SK-N-SH treated with all-trans-retinoic acid at 6 μM for 48 hours (cell line): ENCODE measurements around the gene RALB.
A peak's percentile ranks its signal among the peaks of the same experiment; 100 is the strongest.

Experiments used
- ATAC-seq: fragments of 200-7000 bp; cut with Tn5 transposase; 3 replicates; pipeline ENCODE4 v1.9.1; 2020; ENCODE audit warnings: mild to moderate bottlenecking, moderate library complexity
- ARNTL ChIP-seq: fragments of 450-650 bp; formaldehyde crosslinking; IDR thresholded peaks from 2 replicates; pipeline ENCODE4 v1.5.0; 2020; ENCODE audit warnings: low read depth, mild to moderate bottlenecking, moderate library complexity, borderline replicate concordance
- BACH2 ChIP-seq: fragments of 250-450 bp; sonication (Bioruptor Pico); IDR thresholded peaks from 2 replicates; pipeline ENCODE4 v1.9.0; 2021; ENCODE audit warnings: mild to moderate bottlenecking, borderline replicate concordance
- CSDC2 ChIP-seq: fragments of 250-450 bp; sonication (Bioruptor Pico); IDR thresholded peaks from 2 replicates; pipeline ENCODE4 v1.5.0; 2020; ENCODE audit warnings: mild to moderate bottlenecking, moderate library complexity
- ESRRG ChIP-seq: fragments of 250-450 bp; sonication (Bioruptor Pico); IDR thresholded peaks from 2 replicates; pipeline ENCODE4 v1.6.1; 2021; ENCODE audit warnings: mild to moderate bottlenecking
- GLIS3 ChIP-seq: fragments of 250-450 bp; sonication (Bioruptor Pico); IDR thresholded peaks from 2 replicates; pipeline ENCODE4 v1.5.0; 2020; ENCODE audit warnings: mild to moderate bottlenecking, moderate library complexity
- ISL1 ChIP-seq: fragments of 250-450 bp; sonication (Bioruptor Pico); IDR thresholded peaks from 2 replicates; pipeline ENCODE4 v2.1.2; 2022; ENCODE audit warnings: mild to moderate bottlenecking, moderate library complexity
- OSR1 ChIP-seq: fragments of 250-450 bp; sonication (Bioruptor Pico); IDR thresholded peaks from 2 replicates; pipeline ENCODE4 v1.8.0; 2022; ENCODE audit warnings: moderate library complexity, mild to moderate bottlenecking, inconsistent platforms
- POU6F1 ChIP-seq: fragments of 250-450 bp; sonication (Bioruptor Pico); IDR thresholded peaks from 2 replicates; pipeline ENCODE4 v1.8.0; 2021; ENCODE audit warnings: low read depth, mild to moderate bottlenecking, moderate library complexity, borderline replicate concordance
- PPARA ChIP-seq: fragments of 250-450 bp; sonication (Bioruptor Pico); IDR thresholded peaks from 2 replicates; pipeline ENCODE4 v1.5.0; 2020; ENCODE audit warnings: mild to moderate bottlenecking, borderline replicate concordance
- RARB ChIP-seq: fragments of 250-450 bp; sonication (Bioruptor Pico); IDR thresholded peaks from 2 replicates; pipeline ENCODE4 v1.8.0; 2021; ENCODE audit warnings: mild to moderate bottlenecking, moderate library complexity
- SNAI2 ChIP-seq: fragments of 250-450 bp; sonication (Bioruptor Pico); IDR thresholded peaks from 2 replicates; pipeline ENCODE4 v1.5.0; 2020; ENCODE audit warnings: mild to moderate bottlenecking, moderate library complexity
- TCF4 ChIP-seq: fragments of 250-450 bp; sonication (Bioruptor Pico); IDR thresholded peaks from 2 replicates; pipeline ENCODE4 v1.8.0; 2021; ENCODE audit warnings: mild to moderate bottlenecking, moderate library complexity, borderline replicate concordance
- TOX ChIP-seq: fragments of 250-450 bp; sonication (Bioruptor Pico); IDR thresholded peaks from 2 replicates; pipeline ENCODE4 v1.8.0; 2021; ENCODE audit warnings: mild to moderate bottlenecking, moderate library complexity, borderline replicate concordance
- TSHZ2 ChIP-seq: fragments of 250-450 bp; sonication (Bioruptor Pico); IDR thresholded peaks from 2 replicates; pipeline ENCODE4 v1.5.0; 2020; ENCODE audit warnings: mild to moderate bottlenecking, moderate library complexity
- ZC3H10 ChIP-seq: fragments of 250-450 bp; sonication (Bioruptor Pico); IDR thresholded peaks from 2 replicates; pipeline ENCODE4 v1.5.1; 2021; ENCODE audit warnings: mild to moderate bottlenecking, moderate library complexity
- ZFP3 ChIP-seq: fragments of 250-450 bp; sonication (Bioruptor Pico); IDR thresholded peaks from 2 replicates; pipeline ENCODE4 v1.5.0; 2020; ENCODE audit warnings: mild to moderate bottlenecking, moderate library complexity
- ZFP30 ChIP-seq: fragments of 450-650 bp; formaldehyde crosslinking; IDR thresholded peaks from 2 replicates; pipeline ENCODE4 v1.5.0; 2022; ENCODE audit warnings: mild to moderate bottlenecking, moderate library complexity
- ZNF565 ChIP-seq: fragments of 450-650 bp; formaldehyde crosslinking; conservative IDR thresholded peaks from 2 replicates; pipeline ENCODE4 v1.5.0; 2020; ENCODE audit warnings: low read depth, mild to moderate bottlenecking, moderate library complexity
- ZNF70 ChIP-seq: fragments of 450-650 bp; formaldehyde crosslinking; IDR thresholded peaks from 2 replicates; pipeline ENCODE4 v1.5.0; 2020; ENCODE audit warnings: mild to moderate bottlenecking, moderate library complexity
- ZNF8 ChIP-seq: fragments of 450-650 bp; formaldehyde crosslinking; IDR thresholded peaks from 2 replicates; pipeline ENCODE4 v1.5.0; 2020; ENCODE audit warnings: mild to moderate bottlenecking, moderate library complexity
- TF ChIP-seq, protein P1 (sequence below): fragments of 250-450 bp; sonication (Bioruptor Pico); IDR thresholded peaks from 2 replicates; pipeline ENCODE4 v1.5.1; 2021; ENCODE audit warnings: mild to moderate bottlenecking, moderate library complexity
- TF ChIP-seq, protein P2 (sequence below): fragments of 250-450 bp; sonication (Bioruptor Pico); IDR thresholded peaks from 2 replicates; pipeline ENCODE4 v1.8.0; 2020; ENCODE audit warnings: mild to moderate bottlenecking, moderate library complexity, borderline replicate concordance

RALB gene

DNA sequence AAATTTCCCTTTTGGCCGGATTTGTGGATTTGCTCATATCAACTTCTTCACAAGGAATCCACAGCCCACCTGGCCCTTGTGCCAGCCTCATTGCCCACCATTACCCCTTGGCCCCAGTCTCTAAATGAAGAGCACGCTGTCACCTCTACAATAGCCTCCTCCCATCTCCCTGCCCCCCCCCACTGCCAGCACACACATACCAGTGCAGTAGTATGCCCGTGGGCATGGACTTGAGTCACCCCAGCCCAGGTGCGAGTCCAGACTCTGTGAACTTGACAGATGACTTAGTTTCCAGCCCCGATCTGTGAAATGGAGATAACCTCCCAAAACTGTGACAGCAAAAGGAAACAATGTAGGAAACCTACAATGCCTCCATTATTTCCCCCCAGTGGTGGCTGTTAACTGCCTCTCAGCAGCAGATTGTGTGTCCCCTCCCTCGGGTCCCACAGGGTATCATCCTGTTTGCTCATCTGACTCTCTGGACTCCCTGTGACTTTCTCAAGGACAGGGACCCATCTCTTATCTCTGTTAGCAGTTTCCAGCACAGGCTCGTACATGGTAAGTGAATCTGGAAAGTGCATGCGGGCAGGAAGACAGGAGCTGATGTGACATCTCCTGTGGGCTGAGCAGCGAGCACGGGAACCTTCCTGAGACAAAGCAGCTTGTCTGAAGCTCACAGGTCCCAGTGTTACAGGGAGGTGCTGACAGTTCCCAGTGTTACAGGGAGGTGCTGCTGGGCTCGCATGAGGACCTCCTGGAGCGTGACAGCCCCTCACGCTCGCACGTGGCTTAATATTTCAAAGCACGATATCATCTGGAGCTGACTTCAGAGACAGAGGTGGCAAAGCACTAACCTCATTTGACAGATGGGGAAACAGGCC, 25.3 kb upstream of the RALB start:
- no peak for ATAC-seq
- TF ChIP-seq CSDC2 (CRISPR knock-in tag) = no peak
- TF ChIP-seq OSR1 (CRISPR knock-in tag) = no peak
- no peak for TF ChIP-seq ZNF70 (CRISPR knock-in tag)
- TF ChIP-seq TOX (CRISPR knock-in tag) = no peak
- TF ChIP-seq PPARA = no peak
- TF ChIP-seq ARNTL (CRISPR knock-in tag) = no peak
- no peak for TF ChIP-seq BACH2 (CRISPR knock-in tag)
- no peak for TF ChIP-seq GLIS3 (CRISPR knock-in tag)
- TF ChIP-seq POU6F1 (CRISPR knock-in tag) = no peak
- TF ChIP-seq SNAI2 (CRISPR knock-in tag) = no peak
- no peak for TF ChIP-seq ZC3H10 (CRISPR knock-in tag)
- no peak for TF ChIP-seq TSHZ2 (CRISPR knock-in tag)
- no peak for TF ChIP-seq RARB (CRISPR knock-in tag)
- no peak for TF ChIP-seq ISL1 (CRISPR knock-in tag)
- TF ChIP-seq ESRRG = no peak
- no peak for TF ChIP-seq ZFP3 (CRISPR knock-in tag)
- TF ChIP-seq ZFP30 (CRISPR knock-in tag) = no peak
- no peak for TF ChIP-seq ZNF565 (CRISPR knock-in tag)
- TF ChIP-seq, protein P1, sequence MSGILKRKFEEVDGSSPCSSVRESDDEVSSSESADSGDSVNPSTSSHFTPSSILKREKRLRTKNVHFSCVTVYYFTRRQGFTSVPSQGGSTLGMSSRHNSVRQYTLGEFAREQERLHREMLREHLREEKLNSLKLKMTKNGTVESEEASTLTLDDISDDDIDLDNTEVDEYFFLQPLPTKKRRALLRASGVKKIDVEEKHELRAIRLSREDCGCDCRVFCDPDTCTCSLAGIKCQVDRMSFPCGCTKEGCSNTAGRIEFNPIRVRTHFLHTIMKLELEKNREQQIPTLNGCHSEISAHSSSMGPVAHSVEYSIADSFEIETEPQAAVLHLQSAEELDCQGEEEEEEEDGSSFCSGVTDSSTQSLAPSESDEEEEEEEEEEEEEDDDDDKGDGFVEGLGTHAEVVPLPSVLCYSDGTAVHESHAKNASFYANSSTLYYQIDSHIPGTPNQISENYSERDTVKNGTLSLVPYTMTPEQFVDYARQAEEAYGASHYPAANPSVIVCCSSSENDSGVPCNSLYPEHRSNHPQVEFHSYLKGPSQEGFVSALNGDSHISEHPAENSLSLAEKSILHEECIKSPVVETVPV (CRISPR knock-in tag) = no peak

DNA sequence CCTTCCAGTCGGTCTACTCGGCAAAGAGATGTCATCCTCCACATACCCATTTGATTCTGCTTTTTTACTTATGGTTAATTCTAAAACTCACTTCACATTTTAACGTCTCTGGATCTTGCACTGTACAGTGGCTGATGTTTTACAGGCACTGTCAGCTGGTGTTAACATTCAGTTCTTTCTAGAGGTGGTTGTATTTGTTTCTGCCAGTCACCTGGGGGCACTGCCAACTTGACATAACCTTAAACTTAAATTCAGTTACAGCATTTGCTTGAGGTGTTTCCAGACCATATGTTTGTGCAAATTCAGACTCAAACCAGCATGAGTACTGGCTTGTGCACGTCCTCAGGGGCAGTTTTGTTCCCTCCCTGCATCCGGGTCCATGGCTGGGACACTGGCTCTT, 24.1 kb upstream of the RALB start:
- ATAC-seq = peak; percentile 39
- TF ChIP-seq TOX (CRISPR knock-in tag) = no peak
- TF ChIP-seq ZFP30 (CRISPR knock-in tag) = no peak
- TF ChIP-seq RARB (CRISPR knock-in tag) = no peak
- no peak for TF ChIP-seq OSR1 (CRISPR knock-in tag)
- no peak for TF ChIP-seq ZNF8
- TF ChIP-seq ESRRG = no peak
- TF ChIP-seq, protein P2, sequence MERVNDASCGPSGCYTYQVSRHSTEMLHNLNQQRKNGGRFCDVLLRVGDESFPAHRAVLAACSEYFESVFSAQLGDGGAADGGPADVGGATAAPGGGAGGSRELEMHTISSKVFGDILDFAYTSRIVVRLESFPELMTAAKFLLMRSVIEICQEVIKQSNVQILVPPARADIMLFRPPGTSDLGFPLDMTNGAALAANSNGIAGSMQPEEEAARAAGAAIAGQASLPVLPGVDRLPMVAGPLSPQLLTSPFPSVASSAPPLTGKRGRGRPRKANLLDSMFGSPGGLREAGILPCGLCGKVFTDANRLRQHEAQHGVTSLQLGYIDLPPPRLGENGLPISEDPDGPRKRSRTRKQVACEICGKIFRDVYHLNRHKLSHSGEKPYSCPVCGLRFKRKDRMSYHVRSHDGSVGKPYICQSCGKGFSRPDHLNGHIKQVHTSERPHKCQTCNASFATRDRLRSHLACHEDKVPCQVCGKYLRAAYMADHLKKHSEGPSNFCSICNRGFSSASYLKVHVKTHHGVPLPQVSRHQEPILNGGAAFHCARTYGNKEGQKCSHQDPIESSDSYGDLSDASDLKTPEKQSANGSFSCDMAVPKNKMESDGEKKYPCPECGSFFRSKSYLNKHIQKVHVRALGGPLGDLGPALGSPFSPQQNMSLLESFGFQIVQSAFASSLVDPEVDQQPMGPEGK = no peak
- TF ChIP-seq ARNTL (CRISPR knock-in tag) = no peak
- TF ChIP-seq TSHZ2 (CRISPR knock-in tag) = no peak
- no peak for TF ChIP-seq POU6F1 (CRISPR knock-in tag)
- TF ChIP-seq CSDC2 (CRISPR knock-in tag) = no peak
- TF ChIP-seq SNAI2 (CRISPR knock-in tag) = no peak
- no peak for TF ChIP-seq ZNF565 (CRISPR knock-in tag)
- TF ChIP-seq, protein P1 (CRISPR knock-in tag) = no peak
- TF ChIP-seq TCF4 (CRISPR knock-in tag) = no peak
- TF ChIP-seq PPARA = no peak
